Frontal cortex (tissue), 4 donors: ENCODE data around the gene STK17B. TPM values are rescaled to one million over a fixed set of nuclear protein-coding genes. Genes with fewer than 3 reads are reported as not detected.
"Not testable (repeated sequence)": the region's sequence is repeated elsewhere in the genome, so short reads cannot be mapped to it uniquely, and the experiment has no call there.

Source experiments
- DNase-seq, 2 donors: peaks; one replicate each; pipeline ENCODE4 v3.0.0; 2012; ENCODE audit warnings: low spot score in 2 of 2
- FAIRE-seq: peaks from 2 replicates; lab custom pipeline; 2012; peaks lifted over from hg19 to GRCh38; lab: Jason Lieb, UNC
- total RNA-seq: library from RNA; depleted of rRNA; stranded (reverse); fragments of >200 nt; gene quantifications from one replicate; pipeline ENCODE4 v1.2.3, GENCODE V29; 2014
- donor health status: control.
- donor health status: control.
- donor health status: control.

The STK17B gene
- 6.1 TPM for total RNA-seq

DNA sequence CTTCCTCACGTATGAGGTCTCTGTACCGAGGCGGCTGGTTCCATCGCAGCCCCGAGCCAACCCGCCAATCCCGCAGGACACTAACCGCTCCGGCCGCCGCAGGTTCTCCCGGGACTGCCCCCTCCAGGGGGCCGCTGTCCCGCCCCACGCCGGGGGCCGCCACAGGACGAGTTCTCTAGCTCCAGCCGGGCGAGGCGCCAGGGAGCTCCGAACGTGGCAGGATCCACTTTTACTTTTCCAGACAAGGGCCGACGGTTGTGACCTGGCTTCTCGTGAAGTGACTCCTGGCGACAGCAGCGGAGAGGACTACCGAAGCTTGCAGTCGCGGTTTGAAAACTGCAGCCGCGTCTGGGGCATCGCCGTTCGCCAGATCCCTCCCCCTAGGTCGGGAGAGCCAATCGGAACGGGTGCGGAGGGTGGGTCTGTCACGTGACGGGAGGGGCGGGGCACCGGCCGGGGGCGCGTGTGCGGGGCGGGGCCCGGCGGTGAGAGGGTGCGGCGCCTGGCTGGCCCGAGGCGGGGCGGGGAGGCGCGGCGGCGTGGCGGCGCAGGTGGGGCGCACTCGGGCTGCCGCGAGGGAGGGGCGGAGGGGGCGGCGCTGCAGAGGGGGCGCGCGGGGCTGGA lies at the start of gene STK17B:
Gene STK17B (minus strand): TSS at position 331 of the 624 bp plus-strand sequence. CDS start 8,195 bp downstream, outside the sequence.
- DNase-seq (peak; percentile 94 to 95), FAIRE-seq (no peak)

- DNase-seq (no peak), FAIRE-seq (no peak)
Measured at GRCh38 chr2:196220671-196221070, 49.3 kb upstream of the STK17B start.

- DNase-seq (no peak), FAIRE-seq (no peak)
Measured at GRCh38 chr2:196219671-196220070, 48.3 kb upstream of the STK17B start.

DNA sequence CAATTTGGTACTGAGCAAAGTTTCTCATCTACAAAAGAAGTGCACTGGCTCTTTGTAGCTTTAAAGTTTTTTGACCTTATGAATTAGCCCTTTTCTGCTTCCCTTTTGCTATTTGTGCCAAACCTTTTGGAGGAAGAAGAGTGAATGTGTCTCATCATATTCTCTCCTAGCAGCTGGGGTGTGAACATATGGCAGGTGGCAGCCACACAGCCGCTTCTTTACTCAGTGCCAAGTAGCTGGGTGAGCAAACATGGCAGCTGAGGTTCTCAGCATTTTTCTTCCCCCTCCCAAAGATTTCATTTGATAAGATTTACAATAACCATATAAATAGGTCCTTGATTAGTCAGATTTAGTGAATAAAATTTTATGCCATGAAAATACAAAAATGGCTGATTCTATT lies 46.7 kb upstream of the STK17B start:
- DNase-seq, result no peak
- FAIRE-seq, result no peak

DNA sequence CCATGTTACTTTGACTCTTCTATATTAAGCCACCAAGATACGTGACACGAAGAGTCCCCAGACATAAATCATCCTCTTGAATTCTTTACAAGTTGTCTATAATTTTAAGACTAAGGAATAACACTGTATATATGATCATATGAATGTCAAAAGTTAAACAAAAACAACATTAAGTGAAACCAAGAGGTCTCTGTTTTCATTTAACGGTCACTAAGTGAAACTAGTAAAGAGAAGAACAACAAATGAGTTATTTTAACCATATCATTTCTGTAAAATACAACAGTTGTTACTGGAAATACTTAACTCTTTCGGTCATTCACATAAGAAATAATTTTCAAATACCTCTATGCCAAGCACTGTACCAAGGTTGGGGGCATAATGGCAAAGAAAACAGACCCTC lies 45.7 kb upstream of the STK17B start:
- no peak for DNase-seq
- FAIRE-seq, result no peak

GRCh38 chr2:196215376-196215775 lies 44.0 kb upstream of the STK17B start:
- FAIRE-seq (no peak), DNase-seq (no peak)

GRCh38 chr2:196214156-196214555 lies 42.8 kb upstream of the STK17B start:
- DNase-seq (no peak), FAIRE-seq (no peak)

- FAIRE-seq, result no peak
- DNase-seq, result no peak
Measured at GRCh38 chr2:196213252-196213980, 42.0 kb upstream of the STK17B start.

DNA sequence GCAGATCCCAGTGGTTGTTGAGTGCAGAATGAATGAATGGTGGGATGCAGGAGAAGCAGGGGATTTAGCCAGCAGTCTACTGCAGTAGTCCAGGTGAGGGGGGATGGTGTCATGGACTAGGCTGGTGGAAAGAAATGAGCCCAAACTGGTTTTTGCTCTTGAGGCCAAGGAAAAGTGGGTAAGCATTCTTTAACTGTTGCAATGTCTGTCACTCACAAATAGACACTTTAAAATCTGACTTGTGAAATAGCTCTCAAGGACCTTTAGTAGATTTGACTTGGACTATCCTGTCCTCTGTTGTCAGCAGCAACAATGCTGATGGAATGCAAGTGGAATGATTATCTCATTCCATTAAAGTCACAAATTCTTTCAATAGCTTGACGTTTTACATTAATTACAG lies 37.5 kb upstream of the STK17B start:
- DNase-seq (no peak), FAIRE-seq (no peak)

DNA sequence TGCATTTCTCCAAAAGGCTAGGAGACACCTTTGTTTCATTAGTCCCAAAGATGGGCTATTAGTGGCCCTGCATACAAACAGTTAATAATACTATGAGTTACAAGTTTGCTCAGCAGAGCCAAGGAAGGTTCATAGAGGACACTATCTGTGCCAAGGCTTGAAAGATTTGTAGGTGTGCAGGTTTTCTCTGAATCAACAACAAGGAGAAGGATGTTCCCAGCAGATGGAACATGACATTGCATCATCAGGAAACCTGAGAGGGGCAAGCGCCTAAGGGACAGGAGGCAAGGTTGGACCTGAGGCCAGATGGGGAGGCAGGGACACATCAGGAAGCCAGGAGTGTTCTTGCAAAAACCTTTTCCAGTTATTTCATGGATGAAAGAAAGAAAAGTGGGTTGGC lies 35.4 kb upstream of the STK17B start:
- DNase-seq (no peak), FAIRE-seq (no peak)

GRCh38 chr2:196205881-196206435 lies 34.6 kb upstream of the STK17B start:
- FAIRE-seq, result no peak

GRCh38 chr2:196205011-196205766 lies 33.8 kb upstream of the STK17B start:
- FAIRE-seq (no peak), DNase-seq (no peak)

More at GRCh38 chr2:196205881-196206435, 34.6 kb upstream of the STK17B start:
- no peak for DNase-seq

- FAIRE-seq, result peak; percentile 40
- DNase-seq, result no peak
Measured at GRCh38 chr2:196201229-196202009, 30.0 kb upstream of the STK17B start.

DNA sequence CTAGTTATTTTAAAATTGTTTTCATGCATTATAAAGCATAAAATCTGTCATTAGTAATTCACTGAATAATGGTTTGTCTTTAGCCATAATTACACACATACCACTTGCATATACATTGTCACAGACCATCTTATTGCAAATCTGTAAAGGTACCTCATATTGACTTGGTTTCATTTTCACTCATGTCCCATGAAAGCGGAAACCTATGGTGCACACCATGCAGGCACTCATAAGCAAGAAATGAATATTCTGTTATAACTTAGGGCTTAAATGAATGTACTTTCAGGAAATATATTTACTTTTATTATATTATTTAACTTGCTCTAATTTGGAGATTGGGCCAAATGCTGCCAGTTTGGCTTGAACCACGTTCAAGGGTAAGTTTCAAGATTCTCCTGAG lies 29.2 kb upstream of the STK17B start:
- FAIRE-seq (no peak), DNase-seq (no peak)

GRCh38 chr2:196195758-196196157 lies 24.4 kb upstream of the STK17B start:
- FAIRE-seq, result no peak
- no peak for DNase-seq

DNA sequence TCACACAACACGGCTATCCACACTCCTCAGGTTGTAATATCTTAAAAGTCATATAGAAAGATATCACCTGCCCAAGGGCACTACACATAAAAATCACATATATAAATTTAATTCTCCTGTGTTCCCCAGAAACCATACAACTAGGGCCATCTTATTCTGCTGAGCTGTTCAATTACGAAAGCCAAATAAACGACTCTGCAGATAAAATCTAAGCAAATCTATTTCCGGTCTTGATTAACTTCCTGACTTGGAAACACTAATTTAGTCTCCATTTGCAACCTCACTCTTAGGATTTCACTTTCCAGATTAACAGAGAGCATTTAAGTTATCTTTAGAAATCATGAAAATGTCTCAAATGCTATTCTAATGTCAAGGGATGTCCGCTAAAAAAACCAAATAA lies 23.9 kb upstream of the STK17B start:
- DNase-seq (no peak), FAIRE-seq (no peak)

DNA sequence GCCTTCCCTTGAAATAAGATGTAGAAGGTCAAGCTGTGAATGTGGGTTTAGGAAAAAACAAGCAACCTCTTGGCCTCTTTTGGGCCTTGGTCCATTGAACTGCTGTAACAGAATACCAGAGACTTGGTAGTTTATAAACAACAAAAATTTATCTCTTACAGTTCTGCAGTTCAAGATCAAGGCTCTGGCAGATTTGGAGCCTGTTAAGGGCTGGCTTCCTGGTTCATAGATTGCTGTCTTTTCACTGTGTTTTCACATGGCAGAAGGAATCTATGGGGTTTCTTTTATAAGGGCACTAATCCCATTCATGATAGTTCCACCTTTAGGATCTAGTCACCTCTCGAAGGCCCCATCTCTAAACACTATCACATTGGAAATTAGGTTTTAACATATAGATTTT lies 20.2 kb upstream of the STK17B start:
- no peak for DNase-seq
- FAIRE-seq, result no peak

GRCh38 chr2:196187898-196188458 lies 16.6 kb upstream of the STK17B start:
- FAIRE-seq (no peak), DNase-seq (no peak)

GRCh38 chr2:196187175-196187700 lies 15.9 kb upstream of the STK17B start:
- not testable (repeated sequence) for DNase-seq

More at GRCh38 chr2:196187175-196187700, 15.9 kb upstream of the STK17B start:
- FAIRE-seq, result not testable (repeated sequence)
